M059J (cell line): Measurements from ENCODE around the gene ASIC4. TPM values are rescaled to one million over a fixed set of nuclear protein-coding genes. Genes with fewer than 3 reads are reported as not detected.

Experiments used
- DNase-seq: peaks from one replicate; pipeline ENCODE4 v3.0.0-alpha.2; 2012; ENCODE audit warnings: low read depth
- total RNA-seq: library from RNA; depleted of rRNA; stranded (reverse); fragments of >200 nt; shearing (Covaris generic); gene quantifications from 2 replicates; pipeline ENCODE4 v1.2.3, GENCODE V29; 2014

Gene ASIC4
- total RNA-seq, 1 experiment from 2014 or later: 0.02 TPM

- DNase-seq: no peak
Measured at GRCh38 chr2:219515874-219516629, 1.8 kb downstream of the ASIC4 start.

GRCh38 chr2:219516888-219517287 lies 2.6 kb downstream of the ASIC4 start:
- DNase-seq: no peak

- DNase-seq: no peak
Measured at GRCh38 chr2:219517954-219518778, 3.9 kb downstream of the ASIC4 start.

- no peak for DNase-seq
Measured at GRCh38 chr2:219519526-219519916, 5.2 kb downstream of the ASIC4 start.

DNA sequence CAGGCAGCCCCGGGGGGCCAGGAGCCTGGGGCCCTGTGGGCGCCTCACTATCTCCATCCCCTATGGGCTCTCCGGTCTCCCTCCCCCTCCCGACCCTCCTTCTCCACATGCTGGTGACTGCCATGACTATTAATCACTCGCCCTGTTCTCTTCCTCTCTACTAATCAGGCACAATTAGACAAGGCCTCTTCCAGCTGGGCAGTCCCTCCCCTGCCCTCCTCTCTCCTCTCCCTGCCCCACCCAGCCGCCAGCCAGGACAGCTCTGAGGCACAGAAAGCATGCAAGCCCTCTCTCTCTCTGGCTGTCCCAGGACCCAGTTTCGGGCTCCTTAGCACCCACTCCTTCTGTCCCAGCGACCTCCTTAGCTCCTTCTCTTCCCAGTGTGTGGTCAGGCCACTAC lies 5.8 kb downstream of the ASIC4 start:
- DNase-seq: no peak

- DNase-seq: peak; percentile 52
Measured at GRCh38 chr2:219521066-219521880, 7.0 kb downstream of the ASIC4 start.

- peak; percentile 77 for DNase-seq
Measured at GRCh38 chr2:219522111-219523030, 8.1 kb downstream of the ASIC4 start.

DNA sequence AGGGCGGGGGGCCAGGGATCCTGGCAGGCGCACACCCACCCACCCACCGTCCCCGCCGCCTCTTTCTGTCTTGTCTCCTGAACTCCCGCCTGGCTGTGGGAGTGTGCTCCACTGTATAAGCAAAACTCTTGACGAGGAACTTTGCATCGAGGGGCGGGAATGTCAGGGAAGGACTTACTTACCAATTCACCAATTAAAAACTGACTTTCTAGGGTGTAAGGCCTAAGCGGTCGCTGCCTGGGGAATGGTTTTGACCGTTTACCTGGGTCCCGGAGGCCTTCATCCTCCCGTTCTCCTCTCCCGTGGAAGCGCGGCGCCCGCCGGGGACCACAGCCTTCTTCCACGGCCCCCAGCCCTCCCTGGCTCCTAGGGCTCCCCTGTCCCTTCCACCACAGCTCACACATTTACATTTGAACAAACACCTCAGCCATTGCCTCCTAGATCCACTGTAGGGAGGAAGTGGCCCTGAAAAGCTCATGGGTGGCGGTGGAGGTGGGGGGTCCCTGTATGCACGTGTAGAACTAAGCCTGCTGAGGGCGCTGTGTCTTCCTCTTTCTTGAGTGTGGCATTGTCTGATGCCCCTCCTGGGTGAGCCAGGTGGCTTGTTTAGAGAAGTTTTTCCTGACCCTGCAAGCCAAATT lies 8.9 kb downstream of the ASIC4 start:
- no peak for DNase-seq

- no peak for DNase-seq
Measured at GRCh38 chr2:219524817-219525216, 10.5 kb downstream of the ASIC4 start.

- DNase-seq: no peak
Measured at GRCh38 chr2:219525533-219526232, 11.4 kb downstream of the ASIC4 start.

DNA sequence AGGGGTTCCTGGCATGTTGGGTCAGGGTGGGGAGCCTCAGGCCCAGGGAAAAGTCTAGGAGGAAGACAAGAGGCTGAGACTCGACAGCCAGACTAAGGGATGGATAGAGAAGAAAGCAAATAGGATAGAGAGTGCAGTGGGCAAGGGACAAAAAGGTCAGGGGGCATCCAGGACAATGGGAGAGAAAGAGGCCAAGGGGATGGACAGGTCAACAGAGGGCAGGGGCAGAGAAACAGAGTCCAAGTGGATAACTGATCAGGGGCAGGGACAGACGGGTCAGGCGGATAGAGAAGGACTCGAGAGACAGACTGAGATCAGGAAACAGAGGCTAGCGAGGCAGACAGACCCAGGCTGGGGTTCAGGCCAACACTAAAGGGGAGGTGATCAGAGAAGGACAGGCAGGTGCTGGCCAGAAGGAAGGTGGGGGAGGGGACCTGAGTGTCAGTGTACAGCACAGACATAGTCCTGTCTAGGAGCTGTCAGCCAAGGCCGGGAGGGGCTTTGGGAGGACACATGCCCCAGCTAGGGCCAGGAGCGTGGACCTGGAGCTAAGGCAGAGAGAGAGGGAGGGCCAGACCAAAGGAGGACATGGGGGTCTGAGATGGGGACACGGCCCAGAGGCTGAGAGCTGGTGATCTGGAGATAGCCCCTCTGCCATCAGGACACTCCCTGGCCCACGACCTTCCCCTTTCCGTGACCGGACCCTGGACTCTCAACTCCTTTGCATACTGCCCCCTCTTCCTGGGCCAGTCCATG lies 12.2 kb downstream of the ASIC4 start:
- DNase-seq: no peak

DNA sequence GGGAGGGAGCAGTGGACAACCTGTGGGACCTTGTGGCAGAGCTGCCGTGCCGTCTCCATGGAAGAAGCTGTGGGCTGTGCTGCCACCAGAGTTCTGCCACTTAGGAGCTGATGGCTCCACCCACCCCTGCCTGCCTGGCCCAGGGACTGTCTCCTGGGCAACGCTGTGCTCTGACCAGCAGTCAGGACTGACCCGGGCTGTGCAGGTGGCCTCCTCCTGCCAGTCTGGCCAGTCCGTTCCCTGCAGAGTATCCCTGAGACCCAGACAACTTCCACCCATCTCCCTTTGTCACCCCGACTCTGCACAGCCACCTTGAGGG lies 12.8 kb downstream of the ASIC4 start:
- DNase-seq: peak; percentile 20

DNA sequence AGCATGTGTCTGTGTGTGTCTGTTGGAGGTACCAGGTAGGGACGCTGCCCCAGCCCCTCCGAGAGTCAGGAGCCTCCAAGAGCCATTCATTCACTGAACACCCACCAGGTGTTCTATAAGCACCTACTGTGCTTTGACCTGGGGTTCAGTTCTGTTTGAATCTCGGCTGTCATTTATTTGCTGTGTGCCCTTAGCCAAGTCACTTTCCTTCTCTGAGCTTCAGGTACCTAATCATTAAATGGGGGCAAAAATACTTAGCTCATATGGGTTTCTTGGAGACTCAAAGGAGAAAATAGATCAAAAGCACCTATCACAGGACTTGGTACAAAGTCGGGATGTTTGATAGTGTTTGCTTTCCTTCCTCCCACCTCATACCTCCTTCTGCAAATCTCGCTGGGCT lies 13.2 kb downstream of the ASIC4 start:
- no peak for DNase-seq

DNA sequence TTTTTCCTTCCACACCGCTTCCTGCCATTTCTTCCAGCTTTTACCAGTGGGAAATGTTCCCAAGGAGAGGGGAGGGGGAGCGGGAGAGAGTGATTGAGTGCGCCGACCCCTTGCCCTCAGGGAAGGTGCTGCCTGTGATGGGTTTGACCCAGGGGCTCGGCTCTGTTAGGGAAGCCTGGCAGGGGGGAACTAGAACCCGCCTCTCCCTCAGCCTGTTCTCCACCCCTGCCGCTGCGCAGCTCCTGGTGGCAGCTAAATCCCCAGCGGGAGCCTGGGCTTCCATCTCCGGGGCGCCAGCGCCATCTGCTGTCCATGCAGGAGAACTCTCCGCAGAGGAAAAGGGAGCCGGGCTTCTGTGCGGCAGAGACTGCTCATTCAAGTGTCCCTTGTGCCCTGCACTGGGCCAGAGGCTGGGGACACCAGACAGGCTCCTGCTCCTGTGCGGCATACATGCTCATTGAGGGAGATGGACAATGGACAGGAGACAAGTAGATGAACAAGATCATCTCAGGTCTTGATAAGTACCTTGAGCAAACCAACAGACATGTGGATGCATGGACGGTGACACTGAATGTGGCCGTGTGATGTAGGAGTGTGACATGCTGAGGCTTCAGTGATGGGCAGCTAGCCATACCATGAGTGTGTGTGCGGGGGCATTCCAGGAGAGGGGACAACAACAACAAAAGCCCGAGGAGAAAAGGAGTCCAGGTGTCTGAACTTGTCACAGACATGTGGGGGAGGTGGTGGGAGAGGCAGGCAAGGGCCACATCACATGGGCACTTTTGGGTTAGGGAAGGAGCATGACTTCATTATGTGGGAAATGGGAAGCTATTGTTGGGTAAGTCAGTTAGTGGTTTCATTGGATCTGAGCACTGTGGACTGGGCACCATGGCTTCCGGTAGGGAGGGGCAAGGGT lies 16.0 kb downstream of the ASIC4 start:
- DNase-seq: peak; percentile 70

DNA sequence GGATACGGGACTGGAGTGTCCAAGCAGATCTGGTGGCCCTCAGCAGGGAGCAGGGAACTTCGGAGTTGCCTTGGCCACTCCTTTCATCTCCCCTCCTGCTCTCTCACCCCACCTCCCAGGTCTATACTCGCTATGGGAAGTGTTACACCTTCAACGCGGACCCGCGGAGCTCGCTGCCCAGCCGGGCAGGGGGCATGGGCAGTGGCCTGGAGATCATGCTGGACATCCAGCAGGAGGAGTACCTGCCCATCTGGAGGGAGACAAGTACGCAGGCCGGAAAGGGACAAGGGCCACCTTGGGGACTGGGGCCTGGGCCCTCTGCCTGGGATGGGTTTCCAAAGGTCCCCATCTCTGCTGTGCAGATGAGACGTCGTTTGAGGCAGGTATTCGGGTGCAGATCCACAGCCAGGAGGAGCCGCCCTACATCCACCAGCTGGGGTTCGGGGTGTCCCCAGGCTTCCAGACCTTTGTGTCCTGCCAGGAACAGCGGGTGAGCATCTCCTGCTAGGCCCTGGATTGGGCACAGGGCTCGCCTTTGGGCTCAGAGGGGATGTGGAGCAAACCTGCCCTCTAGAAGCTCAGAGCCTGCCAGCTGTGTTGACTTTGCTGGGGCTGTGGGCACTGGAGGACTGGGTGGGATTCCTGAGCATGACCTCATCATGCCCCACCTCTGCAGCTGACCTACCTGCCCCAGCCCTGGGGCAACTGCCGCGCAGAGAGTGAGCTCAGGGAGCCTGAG lies 17.5 kb downstream of the ASIC4 start:
- no peak for DNase-seq

DNA sequence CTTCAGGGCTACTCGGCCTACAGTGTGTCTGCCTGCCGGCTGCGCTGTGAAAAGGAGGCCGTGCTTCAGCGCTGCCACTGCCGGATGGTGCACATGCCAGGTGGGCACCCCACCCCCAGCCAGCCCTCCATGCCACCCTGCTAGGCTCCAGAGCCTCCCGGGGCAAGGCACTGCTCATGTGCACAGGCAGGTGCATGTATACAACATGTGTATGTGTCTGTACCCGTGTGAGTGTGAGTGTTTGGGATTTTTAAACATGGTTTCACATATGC lies 18.0 kb downstream of the ASIC4 start:
- DNase-seq: no peak

DNA sequence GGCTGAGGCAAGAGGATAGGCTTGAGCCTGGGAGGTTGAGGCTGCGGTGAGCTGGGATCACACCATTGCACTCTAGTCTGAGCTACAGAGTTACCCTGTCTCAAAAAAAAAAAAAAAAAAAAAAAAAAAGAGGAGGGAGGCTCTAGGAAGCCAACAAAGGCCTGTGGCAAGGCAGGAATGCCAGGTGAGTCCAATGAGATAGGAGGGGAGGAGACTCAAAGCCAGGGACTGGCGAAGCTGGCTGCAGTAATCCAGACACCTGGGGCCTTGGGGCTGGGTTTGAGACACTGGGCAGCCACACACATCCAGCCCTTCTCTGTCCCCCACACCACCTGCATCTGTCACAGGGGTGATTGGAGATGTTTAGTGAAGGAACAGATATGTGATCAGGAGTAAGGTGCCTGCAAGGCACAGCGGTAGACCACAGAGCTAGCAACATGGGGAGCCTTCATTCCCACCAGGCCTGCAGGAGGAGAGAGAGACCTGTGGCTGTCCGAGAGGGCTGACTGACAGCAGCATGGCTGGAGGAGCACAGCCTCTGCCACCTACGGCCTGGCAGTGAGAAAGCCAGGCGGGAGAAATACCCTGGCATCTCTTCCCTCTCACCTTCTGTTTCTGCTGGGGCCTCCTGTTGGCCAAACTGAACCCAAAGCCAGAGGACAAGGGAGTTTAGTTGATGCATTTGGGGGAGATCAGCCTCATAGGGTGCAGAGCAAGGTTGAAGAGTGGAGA lies 19.8 kb downstream of the ASIC4 start:
- DNase-seq: no peak
